ENCODE results near the gene RBM24.

Gene RBM24

DNA sequence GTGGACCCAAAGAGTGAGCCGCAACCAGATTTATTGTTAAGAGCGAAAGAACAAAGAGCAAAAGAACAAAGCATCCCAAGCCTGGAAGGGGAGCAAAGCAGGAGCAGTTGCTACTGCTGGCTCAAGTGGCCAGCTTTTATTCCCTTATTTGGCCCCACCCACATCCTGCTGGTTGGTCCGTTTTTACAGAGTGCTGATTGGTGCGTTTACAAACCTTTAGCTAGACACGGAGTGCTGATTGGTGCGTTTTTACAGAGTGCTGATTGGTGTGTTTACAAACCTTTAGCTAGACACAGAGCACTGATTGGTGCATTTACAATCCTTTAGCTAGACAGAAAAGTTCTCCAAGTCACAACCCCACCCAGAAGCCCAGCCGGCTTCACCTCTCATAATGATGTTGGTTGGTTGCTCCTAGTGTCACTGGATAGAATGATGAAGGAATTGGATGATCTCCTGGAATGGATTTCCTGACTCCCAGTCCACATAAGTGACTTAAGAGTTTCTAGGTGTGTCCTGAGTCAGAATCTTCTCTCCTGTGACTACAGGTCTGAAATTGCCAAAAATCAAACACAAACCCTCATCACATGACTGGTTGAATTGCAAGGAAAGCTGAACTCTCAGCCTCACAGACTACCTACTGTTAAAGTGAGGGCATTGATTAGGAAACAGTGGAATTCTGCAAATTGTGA is 60.1 kb downstream of the RBM24 start:
- Histone ChIP-seq H3K27ac (replicated peaks) (no peak overlapping the region), H3K27me3 (ENCODE audit: insufficient read depth, poor library complexity, severe bottlenecking) (no peaks in the 10 kb centered on the region), H3K4me3 (replicated peaks; ENCODE audit: insufficient read depth, low read length) (no peak overlapping the region)
- no peak for TF ChIP-seq SPI1 (IDR thresholded peaks at IDR 0.05; ENCODE audit: borderline replicate concordance, low read depth)
- no peak for DNase-seq (ENCODE audit: low read depth in 1 of 2, low spot score in 1 of 2)

DNA sequence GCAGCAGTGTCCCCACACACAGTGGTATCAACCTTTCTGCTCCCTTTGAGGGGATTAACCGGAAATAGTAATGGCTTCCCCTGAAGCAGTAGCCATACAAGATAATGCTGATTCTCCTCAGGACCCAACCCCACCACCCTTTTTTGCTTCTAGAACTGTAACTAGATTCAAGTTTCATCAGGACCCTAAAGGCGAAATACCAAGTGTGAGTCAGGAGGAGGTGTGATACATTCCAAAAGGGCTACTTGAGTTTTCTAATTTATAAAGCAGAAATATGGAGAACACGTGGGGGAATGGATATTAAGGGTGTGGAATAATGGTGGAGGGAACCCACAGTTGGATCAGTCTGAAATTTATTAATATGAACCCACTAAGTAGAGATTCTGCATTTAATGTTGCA is 60.7 kb downstream of the RBM24 start:
- TF ChIP-seq, protein P1, sequence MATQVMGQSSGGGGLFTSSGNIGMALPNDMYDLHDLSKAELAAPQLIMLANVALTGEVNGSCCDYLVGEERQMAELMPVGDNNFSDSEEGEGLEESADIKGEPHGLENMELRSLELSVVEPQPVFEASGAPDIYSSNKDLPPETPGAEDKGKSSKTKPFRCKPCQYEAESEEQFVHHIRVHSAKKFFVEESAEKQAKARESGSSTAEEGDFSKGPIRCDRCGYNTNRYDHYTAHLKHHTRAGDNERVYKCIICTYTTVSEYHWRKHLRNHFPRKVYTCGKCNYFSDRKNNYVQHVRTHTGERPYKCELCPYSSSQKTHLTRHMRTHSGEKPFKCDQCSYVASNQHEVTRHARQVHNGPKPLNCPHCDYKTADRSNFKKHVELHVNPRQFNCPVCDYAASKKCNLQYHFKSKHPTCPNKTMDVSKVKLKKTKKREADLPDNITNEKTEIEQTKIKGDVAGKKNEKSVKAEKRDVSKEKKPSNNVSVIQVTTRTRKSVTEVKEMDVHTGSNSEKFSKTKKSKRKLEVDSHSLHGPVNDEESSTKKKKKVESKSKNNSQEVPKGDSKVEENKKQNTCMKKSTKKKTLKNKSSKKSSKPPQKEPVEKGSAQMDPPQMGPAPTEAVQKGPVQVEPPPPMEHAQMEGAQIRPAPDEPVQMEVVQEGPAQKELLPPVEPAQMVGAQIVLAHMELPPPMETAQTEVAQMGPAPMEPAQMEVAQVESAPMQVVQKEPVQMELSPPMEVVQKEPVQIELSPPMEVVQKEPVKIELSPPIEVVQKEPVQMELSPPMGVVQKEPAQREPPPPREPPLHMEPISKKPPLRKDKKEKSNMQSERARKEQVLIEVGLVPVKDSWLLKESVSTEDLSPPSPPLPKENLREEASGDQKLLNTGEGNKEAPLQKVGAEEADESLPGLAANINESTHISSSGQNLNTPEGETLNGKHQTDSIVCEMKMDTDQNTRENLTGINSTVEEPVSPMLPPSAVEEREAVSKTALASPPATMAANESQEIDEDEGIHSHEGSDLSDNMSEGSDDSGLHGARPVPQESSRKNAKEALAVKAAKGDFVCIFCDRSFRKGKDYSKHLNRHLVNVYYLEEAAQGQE (IDR thresholded peaks at IDR 0.05; ENCODE audit: insufficient replicate concordance, low read depth) = no peak
- TF ChIP-seq, protein P2, sequence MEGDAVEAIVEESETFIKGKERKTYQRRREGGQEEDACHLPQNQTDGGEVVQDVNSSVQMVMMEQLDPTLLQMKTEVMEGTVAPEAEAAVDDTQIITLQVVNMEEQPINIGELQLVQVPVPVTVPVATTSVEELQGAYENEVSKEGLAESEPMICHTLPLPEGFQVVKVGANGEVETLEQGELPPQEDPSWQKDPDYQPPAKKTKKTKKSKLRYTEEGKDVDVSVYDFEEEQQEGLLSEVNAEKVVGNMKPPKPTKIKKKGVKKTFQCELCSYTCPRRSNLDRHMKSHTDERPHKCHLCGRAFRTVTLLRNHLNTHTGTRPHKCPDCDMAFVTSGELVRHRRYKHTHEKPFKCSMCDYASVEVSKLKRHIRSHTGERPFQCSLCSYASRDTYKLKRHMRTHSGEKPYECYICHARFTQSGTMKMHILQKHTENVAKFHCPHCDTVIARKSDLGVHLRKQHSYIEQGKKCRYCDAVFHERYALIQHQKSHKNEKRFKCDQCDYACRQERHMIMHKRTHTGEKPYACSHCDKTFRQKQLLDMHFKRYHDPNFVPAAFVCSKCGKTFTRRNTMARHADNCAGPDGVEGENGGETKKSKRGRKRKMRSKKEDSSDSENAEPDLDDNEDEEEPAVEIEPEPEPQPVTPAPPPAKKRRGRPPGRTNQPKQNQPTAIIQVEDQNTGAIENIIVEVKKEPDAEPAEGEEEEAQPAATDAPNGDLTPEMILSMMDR (IDR thresholded peaks at IDR 0.05; ENCODE audit: insufficient read depth, low read length) = no peak
- TF ChIP-seq SPI1 (IDR thresholded peaks at IDR 0.05; ENCODE audit: borderline replicate concordance, low read depth) = no peak
- TF ChIP-seq GABPA (IDR thresholded peaks at IDR 0.05; ENCODE audit: low read depth) = no peak
- TF ChIP-seq POLR2AphosphoS5 (IDR thresholded peaks at IDR 0.05; ENCODE audit: low read depth) = no peak
- Histone ChIP-seq H3K27me3 (ENCODE audit: insufficient read depth, poor library complexity, severe bottlenecking) (no peaks in the 10 kb centered on the region), H3K27ac (replicated peaks) (no peak overlapping the region), H3K4me3 (replicated peaks; ENCODE audit: insufficient read depth, low read length) (no peak overlapping the region)
- DNase-seq (ENCODE audit: low read depth in 1 of 2, low spot score in 1 of 2) = no peak

DNA sequence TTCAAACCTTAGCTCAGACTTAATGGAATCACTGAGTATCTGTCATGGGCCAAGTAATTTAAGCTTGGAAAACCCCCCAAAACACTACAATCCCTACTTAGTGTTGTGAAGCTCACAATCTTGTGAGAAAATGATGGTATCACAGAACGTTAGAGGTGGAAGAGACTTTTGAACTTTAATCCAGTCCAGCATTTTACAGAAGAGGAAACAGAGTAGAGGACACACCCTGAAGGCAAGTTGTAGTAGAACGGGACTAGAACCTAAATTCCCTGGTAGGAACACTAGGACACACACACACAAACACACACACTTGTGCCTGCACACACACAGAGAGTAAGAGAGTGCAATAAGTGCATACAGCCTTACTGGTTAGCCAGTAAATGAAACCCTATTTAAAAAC is 62.1 kb downstream of the RBM24 start:
- TF ChIP-seq SPI1 (IDR thresholded peaks at IDR 0.05; ENCODE audit: borderline replicate concordance, low read depth) = no peak
- TF ChIP-seq, protein P1 (IDR thresholded peaks at IDR 0.05; ENCODE audit: insufficient replicate concordance, low read depth) = no peak
- no peak for TF ChIP-seq POLR2AphosphoS5 (IDR thresholded peaks at IDR 0.05; ENCODE audit: low read depth)
- no peak for TF ChIP-seq GABPA (IDR thresholded peaks at IDR 0.05; ENCODE audit: low read depth)
- TF ChIP-seq, protein P2 (IDR thresholded peaks at IDR 0.05; ENCODE audit: insufficient read depth, low read length) = no peak
- Histone ChIP-seq H3K4me3 (replicated peaks; ENCODE audit: insufficient read depth, low read length) (no peak overlapping the region), H3K27me3 (ENCODE audit: insufficient read depth, poor library complexity, severe bottlenecking) (no peaks in the 10 kb centered on the region), H3K27ac (replicated peaks) (no peak overlapping the region)
- DNase-seq (ENCODE audit: low read depth in 1 of 2, low spot score in 1 of 2) = no peak

Data from HL-60 (cell line).